HG03558 (cell line): Measurements from ENCODE around the gene MYO6.

Experiments
- ATAC-seq: cut with Tn5 transposase; IDR thresholded peaks from one replicate; pipeline ENCODE4 v1.9.1; 2021; ENCODE audit warnings: moderate number of reproducible peaks; ENCODE audit not compliant: unreplicated experiment; ENCODE audit errors: extremely low read depth

MYO6 gene

GRCh38 chr6:75935473-75935793 lies 186.4 kb downstream of the MYO6 start:
- ATAC-seq, result no peak

GRCh38 chr6:75936682-75937081 lies 187.6 kb downstream of the MYO6 start:
- ATAC-seq, result no peak

GRCh38 chr6:75937846-75938245 lies 188.8 kb downstream of the MYO6 start:
- no peak for ATAC-seq

- ATAC-seq, result no peak
These were observed 191.5 kb downstream of the MYO6 start for GRCh38 chr6:75940564-75940963.

- no peak for ATAC-seq
These were observed 192.5 kb downstream of the MYO6 start for GRCh38 chr6:75941509-75941908.

- ATAC-seq, result no peak
These were observed 194.3 kb downstream of the MYO6 start for GRCh38 chr6:75943381-75943780.

- no peak for ATAC-seq
These were observed 197.2 kb downstream of the MYO6 start for GRCh38 chr6:75946146-75946831.

GRCh38 chr6:75947935-75948334 lies 198.9 kb downstream of the MYO6 start:
- ATAC-seq, result no peak

GRCh38 chr6:75952128-75952527 lies 203.1 kb downstream of the MYO6 start:
- no peak for ATAC-seq

GRCh38 chr6:75963569-75963968 lies 214.5 kb downstream of the MYO6 start:
- ATAC-seq, result no peak

GRCh38 chr6:75968143-75968542 lies 219.1 kb downstream of the MYO6 start:
- ATAC-seq, result no peak
